NAMALWA (cell line): ENCODE measurements around the gene SNAP25.

Source experiments
- DNase-seq: peaks from one replicate; pipeline ENCODE4 v3.0.0-alpha.2; 2015; ENCODE audit warnings: low spot score

The SNAP25 gene

DNA sequence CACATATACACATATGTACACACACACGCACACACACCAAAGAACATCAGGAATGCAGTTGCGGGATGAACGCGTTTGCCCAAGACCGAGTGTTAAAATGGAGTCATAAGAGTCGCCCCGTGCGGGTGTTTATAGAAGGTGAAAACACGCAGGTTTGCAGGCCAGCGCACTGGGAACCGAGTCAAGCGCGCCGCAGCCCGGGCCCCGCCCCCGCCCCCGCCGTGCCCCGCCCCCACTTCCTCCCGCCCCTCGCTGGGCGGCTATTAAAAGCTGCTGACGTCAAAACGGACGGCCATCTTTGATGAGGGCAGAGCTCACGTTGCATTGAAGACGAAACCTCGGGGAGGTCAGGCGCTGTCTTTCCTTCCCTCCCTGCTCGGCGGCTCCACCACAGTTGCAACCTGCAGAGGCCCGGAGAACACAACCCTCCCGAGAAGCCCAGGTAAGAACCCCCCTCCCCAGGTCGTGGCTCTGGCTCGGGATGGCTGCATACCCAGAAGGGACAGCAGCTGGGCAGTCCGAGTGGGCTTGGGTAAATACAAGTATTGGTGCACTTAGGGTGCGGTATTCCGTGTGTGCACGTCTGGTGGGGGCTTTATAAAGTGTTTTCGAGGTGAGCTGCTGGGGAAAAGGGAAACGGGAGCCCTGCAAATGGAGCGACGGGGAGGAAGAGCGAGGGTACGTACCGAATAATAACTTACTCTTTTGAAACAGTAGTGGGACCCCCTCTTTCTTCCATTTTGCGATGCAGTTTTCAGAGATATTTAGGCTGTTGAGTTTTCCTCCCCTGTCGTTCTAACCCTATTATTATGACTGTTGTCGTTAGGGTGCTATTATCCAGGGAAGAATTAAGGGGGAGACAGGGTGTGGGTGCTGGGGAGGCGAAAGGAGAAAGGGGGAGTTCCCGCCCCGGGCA, at the start of gene SNAP25:
Gene SNAP25 (plus strand): TSS at position 295 of the 916 bp plus-strand sequence. CDS start 56,662 bp downstream, outside the sequence.
- DNase-seq, result peak; percentile 70

DNA sequence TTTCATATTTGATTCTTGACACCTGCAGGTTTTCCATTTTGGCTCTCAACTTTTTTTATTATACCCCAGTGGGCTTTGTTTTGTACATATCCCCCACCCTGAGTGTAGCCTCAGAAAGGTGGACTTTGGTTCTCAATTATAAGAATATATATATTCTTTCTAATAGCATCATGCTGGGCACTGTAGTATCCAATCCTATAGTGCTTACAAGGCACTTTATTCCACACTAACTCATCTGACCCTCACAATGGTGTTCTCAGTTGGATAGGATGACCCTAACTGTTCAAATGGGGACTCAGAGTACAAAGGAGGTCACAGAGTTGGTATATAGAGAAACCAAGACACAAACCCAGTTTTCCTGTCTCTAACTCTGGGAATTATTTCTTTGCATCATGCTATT, 48.9 kb upstream of the SNAP25 start:
- DNase-seq, result no peak

DNA sequence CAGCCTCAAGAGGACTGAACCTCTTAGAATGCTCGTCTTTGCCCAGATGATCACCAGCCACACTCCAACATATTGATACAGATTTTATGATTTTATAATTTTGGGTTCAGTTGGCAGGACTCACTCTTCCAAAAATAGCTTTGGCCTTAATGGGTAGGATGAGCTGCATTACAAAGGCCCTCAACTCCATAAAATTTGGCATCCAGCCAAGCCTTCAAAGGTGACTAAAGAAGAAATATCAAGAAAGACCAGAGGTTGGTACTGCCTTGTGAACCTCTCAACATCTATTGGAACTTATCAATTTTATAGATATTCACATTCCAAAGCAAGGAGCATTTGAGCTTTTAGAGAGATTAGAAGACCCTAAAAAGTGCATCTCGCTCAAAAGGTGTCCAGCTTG, 48.4 kb upstream of the SNAP25 start:
- DNase-seq, result no peak

DNA sequence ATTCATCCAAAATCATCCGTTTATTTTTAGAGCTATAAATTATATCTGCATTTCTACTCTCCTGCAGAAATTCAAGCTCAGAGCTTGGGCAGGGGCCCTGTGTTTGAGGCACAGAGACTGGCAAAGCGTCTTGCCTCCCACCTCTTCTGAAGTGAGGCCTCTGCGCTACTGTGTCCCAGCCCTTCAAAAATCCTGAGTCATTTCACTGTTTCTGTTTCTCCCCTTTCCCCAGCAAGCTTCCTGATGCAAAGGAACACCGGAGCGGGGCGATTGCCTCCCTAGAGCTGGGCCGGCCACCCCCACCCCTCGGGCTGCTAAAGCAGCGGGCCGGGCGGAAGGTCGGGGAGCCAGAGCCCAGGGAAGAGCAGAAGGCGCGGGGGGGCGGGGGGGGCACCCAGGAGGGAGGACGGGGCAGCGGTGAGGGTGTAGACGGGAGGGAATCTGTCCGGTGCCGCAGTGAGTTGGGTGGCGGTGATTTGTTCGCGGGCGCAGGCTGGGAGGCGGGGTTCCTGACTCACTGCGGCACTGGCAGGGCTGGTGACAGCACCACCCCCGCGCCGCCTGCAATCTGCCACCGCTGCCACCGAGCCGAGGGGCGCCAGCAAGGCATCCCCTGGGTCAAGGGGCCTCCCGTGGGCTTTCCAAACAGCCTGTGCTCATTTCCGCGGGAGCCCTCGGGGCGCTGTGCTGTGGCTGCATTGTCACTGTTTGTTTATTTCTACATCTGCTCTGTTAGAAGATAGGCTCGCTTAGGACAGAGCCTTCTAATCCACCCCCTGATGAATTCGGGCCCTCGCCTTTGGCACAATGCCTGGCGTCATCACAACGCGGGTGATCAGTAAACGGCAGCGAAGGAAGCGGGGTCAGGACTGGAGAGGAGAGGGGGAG, 46.5 kb upstream of the SNAP25 start:
- no peak for DNase-seq

DNA sequence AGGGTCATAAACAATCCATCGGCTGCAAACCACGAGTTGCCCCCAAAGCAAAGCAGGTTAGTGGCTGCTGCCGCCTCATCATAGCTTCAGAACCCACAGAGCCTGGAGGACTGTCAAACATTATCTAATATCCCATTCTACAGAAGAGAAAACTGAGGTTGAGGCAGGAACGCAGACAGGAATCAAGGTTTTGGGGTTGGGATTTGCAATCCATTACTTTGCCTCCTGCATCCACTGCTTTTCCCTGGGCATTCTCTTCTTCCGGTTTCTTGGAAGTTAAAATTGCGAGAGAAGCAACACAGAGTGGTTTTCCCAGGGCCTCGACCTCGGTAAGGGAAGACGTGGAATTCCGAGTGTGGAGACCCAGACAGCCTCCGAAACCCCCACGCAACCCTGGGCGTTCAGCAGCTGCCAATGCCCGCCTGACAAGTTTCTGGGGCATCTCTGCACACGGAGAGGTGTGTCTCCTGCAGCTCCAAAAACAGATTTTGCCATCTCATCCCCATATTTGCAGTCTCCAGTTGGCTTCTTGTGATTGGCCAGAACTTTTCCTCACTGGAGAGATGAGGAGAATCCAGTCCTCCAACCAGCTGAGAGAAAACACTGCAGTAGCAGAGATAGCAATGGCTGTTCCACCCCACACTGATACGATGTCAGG, 45.5 kb upstream of the SNAP25 start:
- DNase-seq, result no peak

DNA sequence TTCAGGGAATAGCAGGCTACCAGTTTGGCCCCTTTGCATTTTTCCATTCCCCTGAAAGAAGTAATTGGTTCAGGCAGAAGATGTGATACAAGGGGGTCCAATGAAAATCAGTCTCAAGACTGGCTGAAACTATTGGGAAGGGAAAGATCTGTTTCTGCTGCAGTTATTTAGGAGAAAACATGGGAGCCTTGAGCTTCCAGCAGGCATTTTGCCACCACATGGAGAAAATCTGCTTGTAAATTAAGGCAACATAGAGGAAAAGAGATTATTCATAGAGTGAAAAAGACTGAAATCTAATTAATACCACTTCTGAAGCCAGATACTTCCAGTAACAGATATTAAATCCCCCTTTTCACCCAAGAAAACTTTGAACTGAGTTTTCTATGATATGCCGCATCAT, 44.2 kb upstream of the SNAP25 start:
- DNase-seq, result no peak

DNA sequence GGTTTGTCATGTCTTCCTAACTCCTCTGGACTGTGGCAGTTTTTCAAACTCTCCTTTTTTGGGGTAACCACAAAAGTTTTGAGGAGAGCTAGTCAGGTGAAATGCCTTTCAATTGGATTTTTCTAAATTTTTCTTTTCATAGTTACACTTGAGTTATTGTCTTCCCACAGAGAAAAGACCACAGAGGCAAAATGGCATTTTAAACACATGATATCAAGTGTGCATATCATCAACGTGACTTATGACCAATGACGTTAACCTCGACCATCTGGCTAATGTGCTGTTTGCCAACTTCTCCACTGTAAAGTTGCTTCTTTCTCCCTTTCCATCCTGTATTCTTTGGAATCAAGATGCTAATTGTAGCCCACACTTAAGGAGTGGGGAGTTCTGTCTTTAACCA, 41.3 kb upstream of the SNAP25 start:
- DNase-seq, result no peak

DNA sequence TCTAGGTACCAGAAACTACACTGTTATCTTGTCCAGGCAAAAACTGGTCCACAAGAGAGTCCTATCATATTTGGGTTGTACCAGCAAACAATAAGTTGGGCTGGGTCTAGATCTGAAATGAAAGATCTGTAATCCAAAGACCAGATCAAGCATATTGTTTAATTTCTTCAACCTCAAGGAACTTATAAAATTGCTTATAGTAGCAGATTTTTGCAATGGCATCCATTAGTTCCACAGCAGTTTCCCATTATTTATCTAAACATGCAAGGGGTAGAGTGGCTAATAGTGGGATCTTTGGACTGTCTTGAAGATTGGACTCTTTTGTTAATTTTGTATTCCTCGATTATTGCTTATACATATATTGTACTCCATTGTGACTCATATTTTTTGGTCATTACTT, 40.5 kb upstream of the SNAP25 start:
- no peak for DNase-seq

DNA sequence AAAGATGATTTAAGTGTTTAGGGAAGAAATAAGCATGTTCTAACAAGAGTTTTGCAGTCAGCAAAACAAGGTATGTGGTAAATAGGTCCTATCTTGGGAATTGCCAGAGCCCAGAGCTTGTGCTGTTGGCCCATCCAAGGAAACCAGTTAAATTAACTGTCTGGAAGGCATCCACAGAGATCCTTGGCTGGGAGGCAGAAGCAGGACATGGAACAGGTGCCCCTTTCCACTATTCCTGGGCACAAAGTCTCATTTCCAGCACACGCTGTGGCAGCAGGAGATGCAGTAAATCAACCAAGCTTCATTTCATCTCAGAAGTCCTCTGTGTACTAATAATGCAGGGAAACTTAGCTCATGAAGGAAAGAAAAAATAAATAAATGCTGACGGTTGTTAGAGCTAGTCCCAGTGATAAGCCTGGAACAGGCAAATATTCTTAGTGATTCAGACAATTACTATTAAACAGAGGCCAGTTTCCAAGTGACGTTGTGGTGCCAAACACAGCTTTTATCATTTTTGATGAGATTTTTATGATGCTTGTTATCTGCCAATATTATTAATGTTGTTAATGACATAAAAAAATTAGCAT, 39.8 kb upstream of the SNAP25 start:
- no peak for DNase-seq

DNA sequence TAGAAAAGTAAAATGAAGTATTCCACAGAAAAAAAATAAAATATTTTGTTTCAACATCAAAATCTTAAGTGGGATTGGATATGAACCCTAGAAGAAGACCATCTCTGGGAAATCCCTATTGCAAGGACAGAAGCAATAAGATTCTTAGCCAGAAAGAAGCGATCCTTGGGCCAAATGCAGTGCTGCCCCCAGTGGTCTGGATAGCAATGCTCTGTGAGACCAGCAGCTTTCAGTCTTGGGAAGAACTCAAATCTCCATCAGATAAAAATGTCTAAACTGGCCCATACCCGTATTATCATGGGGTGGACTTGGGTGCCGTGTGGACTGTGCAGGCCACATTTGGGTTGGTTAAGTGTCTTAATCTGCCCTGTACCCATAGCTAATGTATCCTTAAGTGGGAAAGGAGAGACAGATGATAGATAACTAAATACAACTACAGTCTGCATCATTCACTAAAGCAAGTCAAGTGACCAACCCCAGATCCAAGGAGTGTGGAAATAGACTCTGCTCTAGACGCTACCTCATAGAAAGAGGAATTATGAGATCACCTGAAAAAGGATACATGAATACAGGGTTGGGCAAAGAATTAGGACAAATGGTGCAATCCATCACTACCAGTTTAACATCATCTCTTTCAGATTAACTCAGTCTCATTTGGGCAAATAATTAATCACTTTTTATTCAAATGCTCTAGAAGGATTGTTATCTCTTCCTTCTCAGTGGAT, 38.9 kb upstream of the SNAP25 start:
- DNase-seq, result peak; percentile 13

DNA sequence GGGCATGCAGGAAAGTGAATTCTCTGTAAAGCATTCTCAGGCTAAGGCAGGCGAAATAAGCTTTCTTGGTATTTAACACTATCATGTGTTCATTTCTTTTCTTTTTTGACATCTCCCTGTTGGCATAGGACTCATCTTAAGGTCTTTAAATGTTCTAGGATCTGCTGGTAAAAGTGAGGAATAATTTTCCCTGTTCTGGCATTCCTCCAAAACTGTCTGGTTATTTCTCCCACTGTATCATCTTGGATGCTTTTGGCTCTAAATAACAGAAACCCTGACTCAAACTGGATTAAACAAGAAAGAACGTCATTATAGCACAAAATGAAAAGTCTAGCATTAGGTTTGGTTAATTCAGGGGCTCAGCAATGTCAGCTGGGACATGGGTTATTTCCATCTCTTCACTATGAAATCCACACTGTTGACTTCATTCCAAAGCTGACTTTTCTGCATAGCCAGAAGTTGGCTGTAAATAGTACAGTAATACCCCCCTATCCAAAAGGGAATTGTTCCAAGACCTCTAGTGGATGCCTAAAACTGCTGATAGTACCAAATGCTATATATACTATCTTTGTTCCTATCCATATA, 37.9 kb upstream of the SNAP25 start:
- DNase-seq, result no peak

DNA sequence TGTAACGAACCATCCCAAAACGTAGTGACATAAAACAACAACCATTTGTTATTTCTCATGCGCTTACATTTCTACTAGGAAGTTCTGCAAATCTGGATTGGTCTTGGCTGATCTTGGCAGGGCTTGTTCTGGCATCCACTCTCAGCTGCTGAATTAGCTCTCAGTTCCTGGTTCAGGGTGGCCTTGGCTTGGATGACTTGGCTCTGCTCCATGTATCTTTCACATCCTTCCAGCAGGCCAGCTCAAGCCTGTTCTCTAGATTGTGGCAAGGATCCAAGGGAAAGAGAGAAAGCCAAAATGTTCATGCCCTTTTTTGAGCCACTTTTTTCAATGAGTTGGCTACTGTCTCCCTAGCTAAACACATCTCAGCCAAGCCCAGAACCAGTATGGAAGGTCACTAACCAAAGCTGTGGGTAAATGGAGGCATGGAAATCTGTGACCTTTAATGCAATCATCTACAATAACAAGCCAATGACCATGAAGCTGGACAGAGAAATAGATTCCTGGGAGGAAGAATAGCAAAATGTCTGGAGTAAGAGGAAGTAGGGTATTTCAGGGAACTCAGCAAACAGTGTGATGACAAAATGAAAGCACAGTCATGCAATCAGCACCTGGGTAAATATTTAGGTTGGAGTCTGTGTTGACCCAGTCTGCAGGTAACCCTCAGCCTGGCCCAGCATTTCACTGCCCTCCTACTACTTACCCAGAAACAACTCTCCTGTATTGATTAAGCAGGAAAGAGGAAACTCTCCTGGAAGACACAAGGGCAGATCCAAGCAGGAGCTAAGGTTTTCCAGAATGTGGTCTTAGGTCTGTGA, 32.7 kb upstream of the SNAP25 start:
- DNase-seq, result no peak

DNA sequence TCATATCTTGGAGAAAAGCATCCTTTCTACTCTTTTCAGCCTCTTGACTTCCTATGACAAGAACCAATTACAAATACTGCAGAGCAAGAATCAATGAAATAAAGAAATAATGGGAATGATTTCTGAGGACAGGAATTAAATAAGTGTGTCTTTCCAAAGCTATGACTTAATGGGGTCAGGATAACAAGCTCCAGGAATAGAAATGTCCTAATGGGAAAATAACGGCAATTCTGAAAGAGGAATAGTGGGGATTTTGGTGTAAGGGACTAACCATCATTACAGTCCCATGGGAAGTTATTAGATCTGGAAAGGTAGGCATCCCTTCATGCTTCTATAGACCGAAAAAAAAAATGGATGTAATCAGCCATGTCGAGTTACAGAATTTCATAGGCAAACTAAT, 28.2 kb upstream of the SNAP25 start:
- no peak for DNase-seq

DNA sequence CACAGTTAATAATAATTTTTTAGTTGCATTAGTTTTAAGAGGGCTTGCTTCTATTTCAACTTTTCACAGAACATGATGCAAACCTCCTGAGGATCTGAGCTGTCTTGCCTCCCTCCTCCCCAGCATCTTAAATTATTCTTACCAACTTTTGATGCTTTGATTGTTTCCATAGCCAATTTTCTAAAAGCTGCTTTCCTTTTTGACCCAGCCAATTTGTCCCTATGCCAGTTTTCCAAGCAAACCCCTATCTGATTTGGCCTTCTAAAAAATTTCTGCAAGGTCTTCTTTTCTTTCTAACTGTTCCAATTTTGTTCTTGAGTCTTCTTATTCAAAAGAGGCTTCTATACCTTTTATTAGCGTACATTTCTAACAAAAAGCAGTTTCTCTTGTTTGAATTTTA, 26.5 kb upstream of the SNAP25 start:
- DNase-seq, result no peak

DNA sequence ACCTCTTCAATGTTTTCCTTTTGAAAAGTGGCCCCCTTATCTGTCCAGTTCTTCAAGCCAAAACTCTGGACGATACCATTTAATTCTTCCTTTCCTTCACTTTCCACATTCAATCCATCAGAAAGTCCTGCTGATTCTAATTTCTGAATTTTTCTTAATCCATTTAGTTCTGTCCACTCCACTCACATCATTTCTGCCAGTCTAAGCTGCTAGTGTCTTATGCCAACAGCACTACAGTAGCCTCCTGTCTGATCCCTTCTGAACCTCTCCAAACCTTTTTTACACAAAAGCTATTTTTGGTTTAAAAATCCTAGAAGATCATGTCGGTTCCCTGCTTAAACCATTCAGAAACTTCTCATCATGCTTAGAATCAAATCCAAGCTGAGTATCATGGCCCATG, 24.5 kb upstream of the SNAP25 start:
- no peak for DNase-seq

DNA sequence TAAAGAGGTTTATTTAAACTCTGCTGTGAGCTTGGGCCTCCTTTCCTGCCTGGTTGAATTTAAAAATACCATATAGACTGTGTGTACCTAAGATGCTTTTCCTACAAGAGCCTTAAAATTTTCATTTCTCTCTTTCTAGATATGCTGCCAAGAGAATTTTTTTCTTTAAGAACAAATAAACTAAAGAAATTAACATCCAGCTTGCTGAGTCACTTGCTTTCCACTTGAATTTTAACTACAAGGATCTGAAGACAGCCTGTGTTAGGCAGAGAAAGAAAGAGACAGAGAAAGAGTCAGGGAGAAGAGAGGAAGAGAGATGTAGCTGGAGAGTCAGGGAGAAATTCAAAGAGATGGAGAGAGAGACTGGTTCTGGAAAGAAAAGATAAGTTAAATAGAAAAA, 18.3 kb upstream of the SNAP25 start:
- no peak for DNase-seq

DNA sequence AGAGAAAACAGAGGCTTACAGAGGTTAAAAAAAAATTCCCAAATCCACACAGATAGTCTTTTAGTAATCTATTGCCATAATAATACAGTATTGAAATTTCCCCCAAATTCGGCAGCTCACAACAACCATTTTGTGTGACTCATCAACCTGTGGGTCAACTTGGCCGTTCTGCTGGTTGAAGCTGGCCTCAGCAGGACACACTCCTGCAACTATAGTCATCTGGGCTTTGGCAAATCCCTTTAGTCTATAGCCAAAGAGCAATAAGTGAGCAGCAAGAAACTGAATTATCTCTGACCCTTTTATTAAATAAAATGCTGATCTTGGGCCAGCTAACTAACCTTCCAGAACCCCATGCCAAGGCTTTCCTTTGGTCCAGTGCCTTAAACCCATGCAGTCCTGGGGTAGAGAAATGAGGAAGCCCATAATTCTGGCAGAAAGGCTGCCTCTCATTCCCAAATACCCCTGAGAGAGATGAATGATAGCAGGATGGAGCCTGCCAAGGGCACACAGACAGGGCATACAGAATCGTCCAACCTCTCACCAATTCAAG, 17.2 kb upstream of the SNAP25 start:
- DNase-seq, result no peak

DNA sequence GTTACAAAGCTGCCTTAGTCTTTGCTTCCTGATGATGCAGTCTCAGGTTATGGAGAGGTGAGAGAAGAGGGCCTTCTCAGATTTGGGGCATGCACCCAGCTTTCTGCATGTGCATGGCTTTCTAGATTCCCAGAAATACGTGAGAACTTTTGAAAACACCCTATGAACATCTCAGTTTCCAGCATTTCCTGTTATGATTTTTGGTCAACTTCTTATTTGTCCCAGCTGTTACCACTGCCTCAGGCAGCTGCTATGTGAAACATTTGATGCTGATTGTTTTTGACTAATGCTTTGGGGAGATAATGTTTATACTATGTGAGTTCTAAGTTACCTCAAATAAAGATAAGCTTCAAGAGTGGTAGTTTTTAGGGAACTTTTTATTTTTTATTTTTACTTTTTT, 9.5 kb upstream of the SNAP25 start:
- DNase-seq, result no peak

DNA sequence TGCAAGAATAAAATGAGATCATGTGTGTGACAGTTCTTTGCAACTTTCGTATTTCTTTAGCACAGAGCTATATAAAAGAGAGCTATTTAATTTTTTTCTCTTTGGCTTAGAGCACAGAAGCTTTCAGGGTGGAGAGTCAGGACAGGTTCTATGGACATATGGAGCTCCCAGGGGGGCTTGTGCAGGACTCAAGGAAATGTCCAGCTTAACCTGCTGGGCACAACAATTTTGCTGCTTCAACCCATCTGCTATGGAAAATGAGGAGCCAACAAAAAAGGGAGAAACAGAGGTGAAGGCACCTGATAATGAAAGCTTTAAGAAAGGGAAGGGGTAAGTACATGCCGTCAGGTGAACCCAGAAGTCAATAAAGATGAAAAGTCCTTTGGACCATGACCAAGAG, 5.1 kb upstream of the SNAP25 start:
- no peak for DNase-seq
